GM12892 (cell line): Measurements from ENCODE around the gene NET1.

Experiments
- POLR2A ChIP-seq: IDR thresholded peaks from 2 replicates; pipeline ENCODE4 v1.6.1; 2011; ENCODE audit warnings: low read depth, low read length, control low read depth
- POLR2AphosphoS5 ChIP-seq: IDR thresholded peaks from 2 replicates; pipeline ENCODE4 v1.6.1; 2011; ENCODE audit warnings: low read depth, low read length, control low read depth
- TAF1 ChIP-seq: IDR thresholded peaks from 2 replicates; pipeline ENCODE4 v1.6.1; 2011; ENCODE audit warnings: low read depth, mild to moderate bottlenecking, control low read depth, low read length, borderline replicate concordance

DNA sequence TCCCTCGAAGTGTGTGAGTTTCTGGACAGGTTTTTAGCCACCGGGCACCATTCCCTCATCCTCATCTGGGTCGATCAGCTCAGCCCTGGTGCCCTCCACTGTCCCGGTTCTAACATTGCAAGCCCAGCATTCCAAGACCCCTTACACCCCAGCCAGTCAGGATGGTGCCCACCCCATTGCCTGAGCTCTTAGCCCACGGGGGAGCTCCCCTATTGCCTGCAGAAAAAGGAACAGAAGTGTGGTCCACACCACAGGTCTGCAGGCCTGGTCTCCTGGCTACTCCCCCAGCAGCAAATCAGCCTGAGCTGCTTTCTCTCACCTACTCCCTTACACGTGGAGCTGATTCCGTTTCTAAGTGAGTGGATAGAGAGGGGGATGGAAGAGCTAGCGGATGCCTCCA lies 82.3 kb downstream of the NET1 start:
- TF ChIP-seq POLR2A = no peak
- no peak for TF ChIP-seq POLR2AphosphoS5
- TF ChIP-seq TAF1 = no peak
